ENCODE data around the gene OR2AE1. TPM values are rescaled to one million over a fixed set of nuclear protein-coding genes. Genes with fewer than 3 reads are reported as not detected.

The OR2AE1 gene
- polyA plus RNA-seq, 3 donors, result not detected

DNA sequence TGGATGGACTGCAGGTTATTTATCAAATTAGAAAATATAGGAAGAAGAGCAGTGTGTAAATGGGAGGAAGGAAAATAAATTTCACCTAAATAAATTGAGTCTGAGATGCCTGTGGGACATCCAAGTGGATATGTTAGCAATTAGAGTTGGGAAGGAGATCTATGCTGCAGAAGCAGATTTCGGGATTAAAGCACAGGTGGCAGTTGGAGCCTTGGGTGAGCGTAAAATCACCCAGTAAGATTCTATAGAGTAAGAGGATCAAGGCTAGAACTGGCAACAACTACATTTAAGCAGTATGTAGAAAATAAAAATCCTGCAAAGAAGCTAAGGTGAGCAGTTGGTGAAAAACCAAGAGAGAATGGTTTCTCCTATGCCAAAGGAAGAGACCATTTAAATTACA is 34.1 kb upstream of the OR2AE1 start:
- Histone ChIP-seq H3K4me1 (ENCODE audit: control insufficient read depth in 1 of 2, insufficient read depth in 2 of 2, low read length in 2 of 2) (peaks cover 0 to under 1% of the 10 kb centered on the region in 2 donors), H3K27me3 (ENCODE audit: control insufficient read depth in 2 of 2, insufficient read depth in 2 of 2, low read length in 2 of 2) (no peaks in the 10 kb centered on the region), H3K9ac (ENCODE audit: insufficient read depth, low read length, poor library complexity, severe bottlenecking) (no peak overlapping the region), H3K36me3 (replicated peaks in 1 of 2; ENCODE audit: control insufficient read depth in 1 of 2, insufficient read depth in 2 of 2, low read length in 2 of 2) (peaks cover 52 to 76% of the 10 kb centered on the region in 2 donors), H3K9me3 (replicated peaks in 1 of 2; ENCODE audit: control insufficient read depth in 1 of 2, insufficient read depth in 1 of 2, low read length in 2 of 2) (no peaks in the 10 kb centered on the region), H4K20me1 (ENCODE audit: insufficient read depth, low read length) (peaks cover 85% of the 10 kb centered on the region), H3K27ac (ENCODE audit: low read depth in 1 of 2, low read length in 2 of 2) (no peak overlapping the region), H3K4me3 (replicated peaks in 1 of 3; ENCODE audit: low read depth in 2 of 3, low read length in 3 of 3) (no peak overlapping the region), H2AFZ (ENCODE audit: insufficient read depth, low read depth, low read length, poor library complexity, severe bottlenecking) (no peak overlapping the region), H3K79me2 (ENCODE audit: insufficient read depth, low read length) (peaks cover 63% of the 10 kb centered on the region), H3K4me2 (replicated peaks; ENCODE audit: extremely low read depth, low read length, poor library complexity, severe bottlenecking) (no peak overlapping the region)
- intact Hi-C loops (cut with micrococcal nuclease), result loop anchor here (10.0 kb wide), 1 partner anchor 144 kb away; no protein-coding TSS in a partner anchor
- Mint-ChIP-seq H3K36me3 (peaks cover 56 to 64% of the 10 kb centered on the region in 2 donors), H3K4me1 (peaks cover under 1% of the 10 kb centered on the region), H3K9me3 (no peaks in the 10 kb centered on the region), H3K27me3 (ENCODE audit: low read depth in 3 of 3) (peaks cover 0 to 3% (median 0%) of the 10 kb centered on the region in 3 donors), H3K4me3 (no peak overlapping the region), H3K27ac (no peak overlapping the region)
- WGBS (ENCODE audit: insufficient coverage), result 80% methylated on average over 1 of the region's 2 CpGs
- DNase-seq, result no peak
- TF ChIP-seq, protein P1, sequence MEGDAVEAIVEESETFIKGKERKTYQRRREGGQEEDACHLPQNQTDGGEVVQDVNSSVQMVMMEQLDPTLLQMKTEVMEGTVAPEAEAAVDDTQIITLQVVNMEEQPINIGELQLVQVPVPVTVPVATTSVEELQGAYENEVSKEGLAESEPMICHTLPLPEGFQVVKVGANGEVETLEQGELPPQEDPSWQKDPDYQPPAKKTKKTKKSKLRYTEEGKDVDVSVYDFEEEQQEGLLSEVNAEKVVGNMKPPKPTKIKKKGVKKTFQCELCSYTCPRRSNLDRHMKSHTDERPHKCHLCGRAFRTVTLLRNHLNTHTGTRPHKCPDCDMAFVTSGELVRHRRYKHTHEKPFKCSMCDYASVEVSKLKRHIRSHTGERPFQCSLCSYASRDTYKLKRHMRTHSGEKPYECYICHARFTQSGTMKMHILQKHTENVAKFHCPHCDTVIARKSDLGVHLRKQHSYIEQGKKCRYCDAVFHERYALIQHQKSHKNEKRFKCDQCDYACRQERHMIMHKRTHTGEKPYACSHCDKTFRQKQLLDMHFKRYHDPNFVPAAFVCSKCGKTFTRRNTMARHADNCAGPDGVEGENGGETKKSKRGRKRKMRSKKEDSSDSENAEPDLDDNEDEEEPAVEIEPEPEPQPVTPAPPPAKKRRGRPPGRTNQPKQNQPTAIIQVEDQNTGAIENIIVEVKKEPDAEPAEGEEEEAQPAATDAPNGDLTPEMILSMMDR (IDR thresholded peaks at IDR 0.05), result no peak

DNA sequence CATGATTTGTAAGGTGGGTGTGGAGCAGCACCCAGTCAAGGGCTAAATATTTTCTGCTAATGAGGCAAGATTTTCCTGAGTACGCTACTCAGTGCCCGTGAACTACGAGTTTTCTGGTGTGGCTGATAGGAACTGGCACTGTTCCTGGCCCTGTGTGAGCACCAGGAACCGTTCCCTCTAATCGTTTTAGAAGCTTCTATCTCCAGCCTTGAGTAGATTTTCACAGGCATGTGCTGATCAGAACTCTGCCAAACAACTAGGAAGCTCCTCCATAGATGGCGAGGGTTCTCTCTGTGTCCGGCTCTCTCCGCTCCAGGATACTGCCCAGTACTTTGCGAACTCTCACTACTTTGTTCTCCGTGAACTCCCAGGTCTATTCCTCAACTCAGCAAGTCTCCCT is 24.7 kb upstream of the OR2AE1 start:
- Histone ChIP-seq H3K9ac (ENCODE audit: insufficient read depth, low read length, poor library complexity, severe bottlenecking) (no peak overlapping the region), H3K27me3 (ENCODE audit: control insufficient read depth in 2 of 2, insufficient read depth in 2 of 2, low read length in 2 of 2) (no peaks in the 10 kb centered on the region), H3K4me2 (replicated peaks; ENCODE audit: extremely low read depth, low read length, poor library complexity, severe bottlenecking) (no peak overlapping the region), H3K27ac (ENCODE audit: low read depth in 1 of 2, low read length in 2 of 2) (no peak overlapping the region), H3K4me1 (ENCODE audit: control insufficient read depth in 1 of 2, insufficient read depth in 2 of 2, low read length in 2 of 2) (peaks cover 4 to 7% of the 10 kb centered on the region in 2 donors), H2AFZ (ENCODE audit: insufficient read depth, low read depth, low read length, poor library complexity, severe bottlenecking) (no peak overlapping the region), H3K36me3 (replicated peaks in 1 of 2; ENCODE audit: control insufficient read depth in 1 of 2, insufficient read depth in 2 of 2, low read length in 2 of 2) (peaks cover 69 to 86% of the 10 kb centered on the region in 2 donors), H3K9me3 (replicated peaks in 1 of 2; ENCODE audit: control insufficient read depth in 1 of 2, insufficient read depth in 1 of 2, low read length in 2 of 2) (no peaks in the 10 kb centered on the region), H3K79me2 (ENCODE audit: insufficient read depth, low read length) (no peaks in the 10 kb centered on the region), H3K4me3 (replicated peaks in 1 of 3; ENCODE audit: low read depth in 2 of 3, low read length in 3 of 3) (no peak overlapping the region), H4K20me1 (ENCODE audit: insufficient read depth, low read length) (peaks cover 22% of the 10 kb centered on the region)
- H3K4me3 Mint-ChIP-seq, result no peak overlapping the region
- DNase-seq, result no peak
- peaks cover 71 to 78% of the 10 kb centered on the region in 2 donors for H3K36me3 Mint-ChIP-seq
- intact Hi-C loops (cut with micrococcal nuclease), result no loop called here
- peaks cover 7% of the 10 kb centered on the region for H3K4me1 Mint-ChIP-seq
- TF ChIP-seq, protein P1 (IDR thresholded peaks at IDR 0.05), result no peak
- no peaks in the 10 kb centered on the region for H3K27me3 Mint-ChIP-seq (ENCODE audit: low read depth in 3 of 3)
- 100% methylated on average over 7 of the region's 10 CpGs for WGBS (ENCODE audit: insufficient coverage)
- peaks cover 0 to 2% (median 0%) of the 10 kb centered on the region in 7 donors for H3K9me3 Mint-ChIP-seq
- no peak overlapping the region for H3K27ac Mint-ChIP-seq

Measured in CD14-positive monocyte (primary cell).